Measurements from ENCODE around the gene ICE1. TPM values are rescaled to one million over a fixed set of nuclear protein-coding genes. Genes with fewer than 3 reads are reported as not detected.

Gene ICE1
- polyA plus RNA-seq, 1 donor (not counting 4 experiments of a cell fraction or from before 2014, with no cell fraction given): 18.4 TPM

DNA sequence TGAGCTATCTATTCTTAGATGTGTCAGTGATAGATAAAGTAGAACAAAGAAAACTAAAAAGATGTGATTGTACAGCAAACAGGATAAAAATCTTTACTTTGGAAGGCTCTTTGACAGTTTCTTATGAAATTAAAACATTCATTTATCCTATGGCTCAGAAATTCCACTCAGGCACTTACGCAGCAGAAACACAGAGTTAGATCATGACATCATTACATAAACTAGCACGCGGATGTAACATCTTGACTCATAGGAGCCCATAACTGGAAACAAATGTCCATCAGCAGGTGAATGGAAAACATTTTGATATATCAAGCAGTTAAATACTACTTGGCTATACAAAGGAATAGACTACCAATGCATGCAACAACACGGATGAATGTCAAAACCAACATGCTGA is 45.3 kb downstream of the ICE1 start:
- H4K20me1 ChIP-seq (ENCODE audit: control insufficient read depth, extremely low read depth, insufficient read depth, low read length): no peaks in the 10 kb centered on the region
- FAIRE-seq (no peak), DNase-seq (ENCODE audit: low read depth, low spot score) (no peak)
- peaks cover 13 to 20% of the 10 kb centered on the region in 2 experiments for H3K36me3 ChIP-seq (ENCODE audit: control insufficient read depth in 2 of 2, extremely low read depth in 1 of 2, insufficient read depth in 2 of 2, low read length in 2 of 2)
- no peak overlapping the region for H3K4me2 ChIP-seq (ENCODE audit: control insufficient read depth, extremely low read depth, insufficient read depth, low read depth, low read length)
- H3K79me2 ChIP-seq (ENCODE audit: control insufficient read depth, insufficient read depth, low read length): peaks cover 2% of the 10 kb centered on the region
- no peak overlapping the region for H3K9ac ChIP-seq (ENCODE audit: control insufficient read depth, extremely low read depth, insufficient read depth, low read length)
- H3K9me1 ChIP-seq (ENCODE audit: control insufficient read depth, extremely low read depth, insufficient read depth, low read length): no peaks in the 10 kb centered on the region
- H3K4me3 ChIP-seq (ENCODE audit: control insufficient read depth in 2 of 3, extremely low read depth in 1 of 3, insufficient read depth in 2 of 3, low read depth in 1 of 3, low read length in 3 of 3): no peak overlapping the region
- no peak overlapping the region for H3K27ac ChIP-seq (ENCODE audit: control insufficient read depth, insufficient read depth, low read length)
- H3K9me3 ChIP-seq (ENCODE audit: control insufficient read depth, low read depth, low read length): no peaks in the 10 kb centered on the region
- no peaks in the 10 kb centered on the region for H3K27me3 ChIP-seq (ENCODE audit: control insufficient read depth, extremely low read depth, insufficient read depth, low read length)
- H3K4me1 ChIP-seq (ENCODE audit: control insufficient read depth, extremely low read depth, insufficient read depth, low read length): no peaks in the 10 kb centered on the region
- H2AFZ ChIP-seq (ENCODE audit: control insufficient read depth, low read length): no peak overlapping the region
- dilution Hi-C loops (cut with MboI; ENCODE audit: extremely low pct_ligation_motif_present, low sequenced_read_pairs): no loop called here
- no peak for TF ChIP-seq EZH2 (IDR thresholded peaks at IDR 0.05; ENCODE audit: low read length)
- TF ChIP-seq CTCF (optimal IDR thresholded peaks at IDR 0.05 in 1 of 3, IDR thresholded peaks at IDR 0.05 in 1 of 3, conservative IDR thresholded peaks at IDR 0.05 in 1 of 3; ENCODE audit: extremely low read depth in 1 of 3, insufficient read depth in 2 of 3, low read length in 3 of 3): no peak

DNA sequence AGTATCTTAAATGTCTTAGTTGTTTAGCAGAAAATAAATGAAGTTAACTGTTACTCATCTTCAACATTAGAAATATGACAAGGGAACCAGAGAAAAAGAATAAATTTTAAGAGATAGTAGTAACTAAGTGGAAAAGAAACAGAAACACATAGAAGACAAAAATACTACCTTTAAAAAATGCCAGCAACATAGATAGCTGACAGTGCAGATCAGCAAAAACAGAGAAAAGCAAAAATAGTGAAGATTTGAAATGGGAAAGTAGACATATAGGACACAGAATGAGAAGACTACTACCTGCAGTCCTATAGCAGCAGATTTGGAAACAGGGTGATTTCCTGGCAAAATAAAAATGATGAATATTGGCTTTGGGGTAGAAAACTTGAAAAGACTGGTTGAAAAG is 48.5 kb downstream of the ICE1 start:
- no peak overlapping the region for H3K9ac ChIP-seq (ENCODE audit: control insufficient read depth, extremely low read depth, insufficient read depth, low read length)
- FAIRE-seq: no peak
- no peaks in the 10 kb centered on the region for H3K9me1 ChIP-seq (ENCODE audit: control insufficient read depth, extremely low read depth, insufficient read depth, low read length)
- H3K27ac ChIP-seq (ENCODE audit: control insufficient read depth, insufficient read depth, low read length): no peak overlapping the region
- no peaks in the 10 kb centered on the region for H3K4me1 ChIP-seq (ENCODE audit: control insufficient read depth, extremely low read depth, insufficient read depth, low read length)
- DNase-seq (ENCODE audit: low read depth, low spot score): no peak
- no peak overlapping the region for H3K4me3 ChIP-seq (ENCODE audit: control insufficient read depth in 2 of 3, extremely low read depth in 1 of 3, insufficient read depth in 2 of 3, low read depth in 1 of 3, low read length in 3 of 3)
- H3K9me3 ChIP-seq (ENCODE audit: control insufficient read depth, low read depth, low read length): no peaks in the 10 kb centered on the region
- no peaks in the 10 kb centered on the region for H4K20me1 ChIP-seq (ENCODE audit: control insufficient read depth, extremely low read depth, insufficient read depth, low read length)
- H3K79me2 ChIP-seq (ENCODE audit: control insufficient read depth, insufficient read depth, low read length): no peaks in the 10 kb centered on the region
- no peaks in the 10 kb centered on the region for H3K27me3 ChIP-seq (ENCODE audit: control insufficient read depth, extremely low read depth, insufficient read depth, low read length)
- TF ChIP-seq CTCF (optimal IDR thresholded peaks at IDR 0.05 in 1 of 3, IDR thresholded peaks at IDR 0.05 in 1 of 3, conservative IDR thresholded peaks at IDR 0.05 in 1 of 3; ENCODE audit: extremely low read depth in 1 of 3, insufficient read depth in 2 of 3, low read length in 3 of 3) (no peak), EZH2 (IDR thresholded peaks at IDR 0.05; ENCODE audit: low read length) (no peak)
- peaks cover 10 to 12% of the 10 kb centered on the region in 2 experiments for H3K36me3 ChIP-seq (ENCODE audit: control insufficient read depth in 2 of 2, extremely low read depth in 1 of 2, insufficient read depth in 2 of 2, low read length in 2 of 2)
- H3K4me2 ChIP-seq (ENCODE audit: control insufficient read depth, extremely low read depth, insufficient read depth, low read depth, low read length): no peak overlapping the region
- dilution Hi-C loops (cut with MboI; ENCODE audit: extremely low pct_ligation_motif_present, low sequenced_read_pairs): no loop called here
- no peak overlapping the region for H2AFZ ChIP-seq (ENCODE audit: control insufficient read depth, low read length)
